ENCODE data around the gene REC8.

REC8 gene

DNA sequence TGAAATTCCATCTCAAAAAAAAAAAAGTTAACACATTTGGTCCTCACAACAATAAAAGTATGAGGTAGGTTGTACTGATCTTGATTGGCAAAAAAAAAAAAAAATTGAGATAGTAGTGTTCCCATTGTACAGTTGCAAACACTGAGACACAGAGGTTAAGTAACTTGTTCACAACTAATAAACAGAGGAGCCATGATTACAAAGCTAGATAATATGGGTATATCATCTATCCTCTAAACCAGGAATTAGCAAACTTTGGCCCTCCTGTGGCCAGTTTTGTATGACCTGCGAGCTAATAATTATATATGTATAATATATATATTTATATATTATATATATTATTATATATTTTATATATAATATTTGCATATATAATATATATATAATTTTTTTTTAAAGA is 38.1 kb upstream of the REC8 start:
- no peak for DNase-seq (ENCODE audit: low read depth)
- H3K4me3 ChIP-seq (ENCODE audit: control insufficient read depth, low read depth, low read length): no peak overlapping the region
- TF ChIP-seq, protein P1, sequence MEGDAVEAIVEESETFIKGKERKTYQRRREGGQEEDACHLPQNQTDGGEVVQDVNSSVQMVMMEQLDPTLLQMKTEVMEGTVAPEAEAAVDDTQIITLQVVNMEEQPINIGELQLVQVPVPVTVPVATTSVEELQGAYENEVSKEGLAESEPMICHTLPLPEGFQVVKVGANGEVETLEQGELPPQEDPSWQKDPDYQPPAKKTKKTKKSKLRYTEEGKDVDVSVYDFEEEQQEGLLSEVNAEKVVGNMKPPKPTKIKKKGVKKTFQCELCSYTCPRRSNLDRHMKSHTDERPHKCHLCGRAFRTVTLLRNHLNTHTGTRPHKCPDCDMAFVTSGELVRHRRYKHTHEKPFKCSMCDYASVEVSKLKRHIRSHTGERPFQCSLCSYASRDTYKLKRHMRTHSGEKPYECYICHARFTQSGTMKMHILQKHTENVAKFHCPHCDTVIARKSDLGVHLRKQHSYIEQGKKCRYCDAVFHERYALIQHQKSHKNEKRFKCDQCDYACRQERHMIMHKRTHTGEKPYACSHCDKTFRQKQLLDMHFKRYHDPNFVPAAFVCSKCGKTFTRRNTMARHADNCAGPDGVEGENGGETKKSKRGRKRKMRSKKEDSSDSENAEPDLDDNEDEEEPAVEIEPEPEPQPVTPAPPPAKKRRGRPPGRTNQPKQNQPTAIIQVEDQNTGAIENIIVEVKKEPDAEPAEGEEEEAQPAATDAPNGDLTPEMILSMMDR (conservative IDR thresholded peaks at IDR 0.05; ENCODE audit: control insufficient read depth, insufficient read depth, low read depth, low read length): no peak

DNA sequence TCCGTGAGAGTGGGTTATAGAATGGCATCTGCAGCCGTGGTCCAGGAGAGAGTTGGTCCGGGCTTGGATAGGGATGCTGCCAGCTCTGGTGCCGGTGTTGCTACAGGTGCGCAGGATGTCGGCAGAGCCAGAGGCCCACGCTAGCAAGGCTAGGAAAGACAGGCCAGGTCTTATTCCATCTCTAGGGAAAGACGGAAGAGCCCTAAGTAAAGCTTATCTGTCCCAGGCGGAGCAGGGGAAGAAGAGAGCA is 36.4 kb upstream of the REC8 start:
- TF ChIP-seq, protein P1 (conservative IDR thresholded peaks at IDR 0.05; ENCODE audit: control insufficient read depth, insufficient read depth, low read depth, low read length): no peak
- peak overlapping the region; percentile 70 for H3K4me3 ChIP-seq (ENCODE audit: control insufficient read depth, low read depth, low read length)
- no peak for DNase-seq (ENCODE audit: low read depth)

DNA sequence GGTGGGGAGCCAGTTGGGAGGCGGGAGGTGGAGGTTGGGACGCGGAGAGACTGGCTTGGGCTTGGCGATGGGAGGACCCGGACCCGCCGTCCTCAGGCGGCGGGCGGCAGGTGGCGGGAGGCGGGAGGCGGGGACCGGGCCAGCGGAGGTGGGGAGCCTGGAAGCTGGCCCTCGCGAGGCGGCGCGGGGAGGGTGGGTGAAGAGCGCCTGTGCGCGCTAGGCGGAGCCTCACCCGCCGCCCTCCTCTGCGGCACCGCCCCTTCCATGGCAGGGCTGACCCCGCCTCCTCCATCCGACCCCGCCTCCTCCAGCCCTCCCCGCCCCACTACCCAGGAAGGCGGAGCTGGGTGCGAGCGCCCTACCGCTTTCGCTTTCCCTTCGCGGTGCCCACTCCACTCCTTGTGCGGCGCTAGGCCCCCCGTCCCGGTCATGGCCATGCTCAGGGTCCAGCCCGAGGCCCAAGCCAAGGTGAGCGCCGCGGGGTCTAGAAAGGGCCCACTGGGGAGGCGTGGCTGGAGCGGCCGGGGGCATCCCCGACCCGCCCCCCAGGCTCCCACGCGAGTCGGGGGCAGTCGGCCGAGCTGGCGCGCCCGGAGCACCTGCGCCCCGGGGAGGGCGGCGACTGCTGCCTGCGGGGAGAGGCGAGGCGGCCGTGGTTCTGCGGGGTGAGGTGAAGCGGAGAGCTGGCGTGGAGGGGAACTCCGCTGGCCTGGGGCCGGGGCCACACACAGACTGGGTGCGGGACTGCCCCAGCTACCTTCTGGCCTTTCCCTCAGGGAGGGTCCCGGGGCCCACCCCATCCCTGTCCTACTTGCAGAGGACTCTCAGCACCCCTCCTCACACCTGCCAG is 35.8 kb upstream of the REC8 start, which contains the start of gene PSME1:
Gene PSME1, plus strand, starts transcription at position 361 of the 850 bp plus-strand sequence. Its CDS starts 69 bp downstream, at position 430.
- peak within 1 kb of the TSS; percentile 70 for H3K4me3 ChIP-seq (ENCODE audit: control insufficient read depth, low read depth, low read length)
- DNase-seq (ENCODE audit: low read depth): peak; percentile 76
- TF ChIP-seq, protein P1 (conservative IDR thresholded peaks at IDR 0.05; ENCODE audit: control insufficient read depth, insufficient read depth, low read depth, low read length): no peak

DNA sequence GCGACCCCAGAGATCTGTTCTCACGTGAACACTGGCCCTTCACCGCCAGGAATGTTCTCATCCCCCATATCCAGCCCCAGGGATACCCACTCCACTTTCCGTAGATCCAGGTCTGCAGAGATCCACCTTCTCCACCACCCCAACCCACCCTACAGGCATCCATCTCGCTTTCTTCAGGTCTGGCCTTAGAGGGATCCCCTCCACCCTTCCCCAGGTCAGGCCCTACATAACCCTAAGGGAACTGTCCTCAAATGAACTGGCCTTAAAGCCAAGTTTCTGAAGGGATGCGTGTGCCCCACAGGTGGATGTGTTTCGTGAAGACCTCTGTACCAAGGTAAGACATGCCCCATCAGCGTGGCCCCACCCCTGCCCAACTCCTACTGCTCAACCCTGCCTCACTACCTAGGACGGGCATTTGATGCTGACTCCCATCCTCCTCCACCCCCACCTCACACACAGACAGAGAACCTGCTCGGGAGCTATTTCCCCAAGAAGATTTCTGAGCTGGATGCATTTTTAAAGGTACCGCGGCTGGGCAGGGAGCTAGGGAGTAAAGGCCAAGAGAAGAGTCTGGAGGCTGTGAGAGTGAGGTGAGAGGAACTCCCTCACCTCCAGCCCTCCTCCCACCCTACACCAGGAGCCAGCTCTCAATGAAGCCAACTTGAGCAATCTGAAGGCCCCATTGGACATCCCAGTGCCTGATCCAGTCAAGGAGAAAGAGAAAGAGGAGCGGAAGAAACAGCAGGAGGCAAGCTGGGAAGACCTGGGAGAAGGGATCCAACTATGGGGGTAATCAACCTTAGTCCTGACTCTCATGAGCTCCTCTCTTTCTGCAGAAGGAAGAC is 35.0 kb upstream of the REC8 start:
- DNase-seq (ENCODE audit: low read depth): no peak
- TF ChIP-seq, protein P1 (conservative IDR thresholded peaks at IDR 0.05; ENCODE audit: control insufficient read depth, insufficient read depth, low read depth, low read length): no peak
- peak overlapping the region; percentile 70 for H3K4me3 ChIP-seq (ENCODE audit: control insufficient read depth, low read depth, low read length)

DNA sequence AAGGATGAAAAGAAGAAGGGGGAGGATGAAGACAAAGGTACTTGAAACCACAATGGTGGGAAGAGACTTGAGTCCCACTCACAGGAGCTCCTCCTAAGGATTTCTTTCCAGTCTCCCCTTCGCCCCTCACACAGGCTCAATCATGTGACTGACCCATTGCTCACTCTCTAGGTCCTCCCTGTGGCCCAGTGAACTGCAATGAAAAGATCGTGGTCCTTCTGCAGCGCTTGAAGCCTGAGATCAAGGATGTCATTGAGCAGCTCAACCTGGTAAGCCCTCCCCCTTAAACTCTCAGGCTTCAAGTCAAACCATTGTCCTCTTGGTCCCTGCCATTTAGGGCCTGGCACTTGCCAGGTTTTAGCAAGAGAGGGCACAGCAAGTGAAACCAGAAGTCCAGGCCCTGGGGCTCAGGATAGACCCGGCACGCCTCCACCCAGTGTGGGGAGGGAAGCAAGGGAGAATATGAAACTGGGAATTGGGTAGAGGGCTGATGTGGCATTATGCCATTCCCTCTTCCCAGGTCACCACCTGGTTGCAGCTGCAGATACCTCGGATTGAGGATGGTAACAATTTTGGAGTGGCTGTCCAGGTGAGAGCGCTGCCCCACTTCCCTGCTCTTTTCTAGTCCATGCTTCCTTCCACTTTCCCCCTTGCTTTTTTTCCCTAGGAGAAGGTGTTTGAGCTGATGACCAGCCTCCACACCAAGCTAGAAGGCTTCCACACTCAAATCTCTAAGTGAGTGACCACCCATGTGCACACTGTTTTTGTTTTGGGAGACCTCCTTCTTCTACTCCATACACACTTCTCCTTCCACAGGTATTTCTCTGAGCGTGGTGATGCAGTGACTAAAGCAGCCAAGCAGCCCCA is 34.1 kb upstream of the REC8 start:
- TF ChIP-seq, protein P1 (conservative IDR thresholded peaks at IDR 0.05; ENCODE audit: control insufficient read depth, insufficient read depth, low read depth, low read length): no peak
- DNase-seq (ENCODE audit: low read depth): no peak
- H3K4me3 ChIP-seq (ENCODE audit: control insufficient read depth, low read depth, low read length): no peak overlapping the region
